Glutamatergic neuron (in vitro differentiated cells): ENCODE data around the gene GFOD1. TPM values are rescaled to one million over a fixed set of nuclear protein-coding genes. Genes with fewer than 3 reads are reported as not detected.

ENCODE experiments used
- DNase-seq: peaks from one replicate; pipeline ENCODE4 v3.0.0; 2022
- H3K27ac Mint-ChIP-seq: one replicate; pipeline ENCODE4 v1.8.0; 2020; ENCODE audit warnings: mild to moderate bottlenecking, mixed read lengths, inconsistent platforms; ENCODE audit not compliant: unreplicated experiment
- H3K27me3 Mint-ChIP-seq: one replicate; pipeline ENCODE4 v1.8.0; 2020; ENCODE audit warnings: mild to moderate bottlenecking, moderate library complexity, mixed read lengths, inconsistent platforms; ENCODE audit not compliant: unreplicated experiment
- H3K36me3 Mint-ChIP-seq: one replicate; pipeline ENCODE4 v1.8.0; 2020; ENCODE audit warnings: mild to moderate bottlenecking, mixed read lengths, inconsistent platforms; ENCODE audit not compliant: unreplicated experiment
- H3K4me1 Mint-ChIP-seq: one replicate; pipeline ENCODE4 v1.8.0; 2020; ENCODE audit warnings: mild to moderate bottlenecking, low read depth, mixed read lengths, inconsistent platforms; ENCODE audit not compliant: unreplicated experiment
- H3K4me3 Mint-ChIP-seq: one replicate; pipeline ENCODE4 v1.8.0; 2020; ENCODE audit warnings: mild to moderate bottlenecking, mixed read lengths, inconsistent platforms; ENCODE audit not compliant: unreplicated experiment
- H3K9me3 Mint-ChIP-seq: one replicate; pipeline ENCODE4 v1.8.0; 2020; ENCODE audit warnings: mild to moderate bottlenecking, moderate library complexity, mixed read lengths, inconsistent platforms; ENCODE audit not compliant: unreplicated experiment
- total RNA-seq: library from RNA; stranded (reverse); fragmentation: NEBNext Ultra II Directional; extraction: Animal tissue kit (Norgen Biotek cat#: 25700); gene quantifications from one replicate; pipeline ENCODE4 v1.2.1, GENCODE V29; 2021; ENCODE audit not compliant: unreplicated experiment
- TF ChIP-seq, protein P1 (sequence below): fragments of 200-600 bp; sonication (generic); IDR thresholded peaks from one replicate; pipeline ENCODE4 v1.5.0; 2021; ENCODE audit not compliant: partially characterized antibody, unreplicated experiment

The GFOD1 gene
- total RNA-seq, 1 donor from 2014 or later: 4.1 TPM

DNA sequence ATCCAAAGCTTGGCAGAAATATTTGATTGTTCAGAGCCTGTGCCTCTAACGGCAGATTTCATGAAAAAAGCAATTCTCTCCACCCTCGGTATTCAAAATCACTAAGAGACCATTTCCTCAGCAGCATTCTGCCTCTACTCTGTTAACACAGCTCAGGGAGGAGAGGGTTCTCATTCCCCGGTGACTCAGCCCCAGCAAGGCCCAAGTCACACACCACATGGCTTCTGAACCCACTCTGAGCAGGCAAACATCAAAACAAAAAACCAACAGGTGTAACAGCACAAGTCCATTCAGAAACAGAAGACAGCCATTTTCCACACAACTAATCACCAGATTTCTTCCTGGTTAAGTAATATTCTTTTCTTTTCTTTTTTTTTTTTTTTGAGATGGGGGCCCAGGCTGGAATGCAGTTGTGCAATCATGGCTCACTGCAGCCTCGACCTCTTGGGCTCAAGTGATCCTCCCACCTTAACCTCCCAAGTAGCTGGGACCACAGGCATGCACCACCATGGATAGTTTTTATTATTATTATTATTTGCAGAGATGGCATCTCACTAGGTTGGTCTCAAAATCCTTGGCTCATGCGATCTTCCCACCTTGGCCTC, 55.4 kb downstream of the GFOD1 start:
- Mint-ChIP-seq H3K4me1 (no peaks in the 10 kb centered on the region), H3K9me3 (no peaks in the 10 kb centered on the region), H3K27ac (no peak overlapping the region), H3K4me3 (no peak overlapping the region), H3K27me3 (no peaks in the 10 kb centered on the region), H3K36me3 (peaks cover 8% of the 10 kb centered on the region)
- TF ChIP-seq, protein P1, sequence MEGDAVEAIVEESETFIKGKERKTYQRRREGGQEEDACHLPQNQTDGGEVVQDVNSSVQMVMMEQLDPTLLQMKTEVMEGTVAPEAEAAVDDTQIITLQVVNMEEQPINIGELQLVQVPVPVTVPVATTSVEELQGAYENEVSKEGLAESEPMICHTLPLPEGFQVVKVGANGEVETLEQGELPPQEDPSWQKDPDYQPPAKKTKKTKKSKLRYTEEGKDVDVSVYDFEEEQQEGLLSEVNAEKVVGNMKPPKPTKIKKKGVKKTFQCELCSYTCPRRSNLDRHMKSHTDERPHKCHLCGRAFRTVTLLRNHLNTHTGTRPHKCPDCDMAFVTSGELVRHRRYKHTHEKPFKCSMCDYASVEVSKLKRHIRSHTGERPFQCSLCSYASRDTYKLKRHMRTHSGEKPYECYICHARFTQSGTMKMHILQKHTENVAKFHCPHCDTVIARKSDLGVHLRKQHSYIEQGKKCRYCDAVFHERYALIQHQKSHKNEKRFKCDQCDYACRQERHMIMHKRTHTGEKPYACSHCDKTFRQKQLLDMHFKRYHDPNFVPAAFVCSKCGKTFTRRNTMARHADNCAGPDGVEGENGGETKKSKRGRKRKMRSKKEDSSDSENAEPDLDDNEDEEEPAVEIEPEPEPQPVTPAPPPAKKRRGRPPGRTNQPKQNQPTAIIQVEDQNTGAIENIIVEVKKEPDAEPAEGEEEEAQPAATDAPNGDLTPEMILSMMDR: no peak
- no peak for DNase-seq

DNA sequence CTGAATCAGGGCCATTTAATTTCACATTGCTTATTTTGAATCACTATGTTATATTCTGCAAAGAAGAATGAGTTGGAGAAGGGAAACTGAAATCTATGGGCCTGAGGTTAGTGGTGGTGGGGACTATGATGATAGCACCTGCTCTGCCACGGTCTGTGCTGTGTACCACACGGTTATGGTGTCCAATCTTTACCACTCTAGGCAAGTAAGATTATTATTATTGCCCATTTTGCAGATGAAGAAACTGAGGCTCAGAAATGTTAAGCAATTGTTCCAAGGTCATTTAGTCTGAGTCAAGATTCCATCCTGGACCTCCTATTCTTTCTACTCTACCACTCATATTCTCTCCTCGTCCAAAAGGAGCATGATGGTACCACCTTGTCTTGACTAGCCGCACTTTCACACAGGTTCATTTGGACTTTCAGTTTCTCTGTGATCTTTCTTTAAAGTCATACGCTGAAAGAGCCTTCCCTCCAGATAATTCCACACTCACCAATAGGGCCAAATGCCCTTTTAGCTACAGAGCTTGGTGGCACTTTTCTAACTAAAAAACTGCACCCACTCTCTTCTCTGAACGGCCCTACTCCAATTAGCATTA, 56.2 kb downstream of the GFOD1 start:
- TF ChIP-seq, protein P1: no peak
- no peak for DNase-seq
- H3K36me3 Mint-ChIP-seq: peaks cover 8% of the 10 kb centered on the region
- H3K4me3 Mint-ChIP-seq: no peak overlapping the region
- H3K27ac Mint-ChIP-seq: no peak overlapping the region
- H3K9me3 Mint-ChIP-seq: no peaks in the 10 kb centered on the region
- H3K4me1 Mint-ChIP-seq: no peaks in the 10 kb centered on the region
- H3K27me3 Mint-ChIP-seq: no peaks in the 10 kb centered on the region

DNA sequence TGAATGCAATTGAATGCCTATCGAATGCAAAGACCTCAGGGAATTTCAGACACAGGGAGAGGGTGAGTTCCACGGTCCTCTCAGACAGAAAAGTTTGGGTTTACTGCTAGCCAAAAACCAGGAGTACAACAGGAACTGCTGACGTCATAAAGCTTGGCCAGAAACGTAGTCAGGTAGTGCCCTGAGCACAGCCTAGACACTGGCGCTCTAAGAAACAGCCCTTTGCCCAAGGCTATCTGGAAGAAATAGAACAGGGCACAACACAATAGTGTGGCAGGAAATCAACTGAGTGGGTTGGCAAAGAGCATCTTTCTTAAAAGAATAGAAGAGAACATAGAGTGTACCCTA, 58.0 kb downstream of the GFOD1 start:
- Mint-ChIP-seq H3K27me3 (no peaks in the 10 kb centered on the region), H3K4me3 (no peak overlapping the region), H3K4me1 (no peaks in the 10 kb centered on the region), H3K27ac (no peak overlapping the region), H3K9me3 (no peaks in the 10 kb centered on the region), H3K36me3 (peaks cover 5% of the 10 kb centered on the region)
- TF ChIP-seq, protein P1: no peak
- DNase-seq: no peak

DNA sequence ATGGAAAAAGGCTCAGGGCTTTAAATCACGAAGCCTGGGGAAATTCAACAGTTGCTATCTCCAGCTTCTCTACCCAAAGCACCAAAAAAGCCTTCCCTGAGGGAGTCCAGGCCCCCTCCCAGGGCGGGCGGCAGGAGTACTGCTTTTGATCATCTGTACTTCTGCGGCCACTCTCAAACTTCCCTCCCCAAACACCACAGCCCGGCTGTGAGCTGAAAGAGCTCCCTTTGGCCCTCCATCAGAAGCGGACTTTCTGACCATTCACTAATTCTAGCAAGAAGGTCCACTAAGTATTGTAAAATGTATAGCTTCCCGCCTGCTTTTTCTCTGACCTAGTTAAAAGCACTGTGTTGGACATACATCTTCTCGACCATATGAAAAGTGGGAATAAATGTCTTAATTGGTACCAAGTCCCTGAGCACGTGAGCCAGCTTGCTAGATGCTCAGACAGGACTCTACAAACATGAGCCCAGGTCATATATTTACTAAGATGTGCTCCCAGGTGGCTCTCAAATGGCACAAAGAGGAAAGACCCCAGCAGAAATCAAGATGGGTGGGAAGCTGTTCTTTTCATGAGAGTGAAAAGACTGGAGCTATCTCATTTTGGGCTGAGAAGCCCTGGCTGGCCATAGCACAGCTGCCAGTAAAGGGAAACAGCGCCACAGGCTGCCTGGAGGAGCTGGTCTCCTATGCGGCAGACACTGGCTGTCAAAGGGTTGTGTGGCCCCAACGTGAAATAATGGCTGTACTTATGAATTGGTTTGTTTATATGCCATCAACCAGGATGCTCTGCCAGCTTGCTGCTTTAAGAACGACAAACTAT, 58.6 kb downstream of the GFOD1 start:
- H3K27ac Mint-ChIP-seq: no peak overlapping the region
- DNase-seq: no peak
- H3K36me3 Mint-ChIP-seq: no peaks in the 10 kb centered on the region
- no peaks in the 10 kb centered on the region for H3K9me3 Mint-ChIP-seq
- H3K4me3 Mint-ChIP-seq: no peak overlapping the region
- no peaks in the 10 kb centered on the region for H3K27me3 Mint-ChIP-seq
- TF ChIP-seq, protein P1: no peak
- H3K4me1 Mint-ChIP-seq: no peaks in the 10 kb centered on the region
